CD4-positive, CD25-positive, alpha-beta regulatory T cell (primary cell): ENCODE measurements around the gene PTPRG. TPM values are rescaled to one million over a fixed set of nuclear protein-coding genes. Genes with fewer than 3 reads are reported as not detected.
"Not testable (repeated sequence)": the region's sequence is repeated elsewhere in the genome, so short reads cannot be mapped to it uniquely, and the experiment has no call there.

Experiments used
- ATAC-seq, 2 donors: fragments of 150-1000 bp; cut with Tn5 transposase; one replicate each; pipeline ENCODE4 v1.10.0; 2021; ENCODE audit warnings: low read depth in 2 of 2, moderate number of reproducible peaks in 2 of 2, moderate library complexity in 1 of 2
- DNase-seq, 3 donors: peaks; one replicate each; pipeline versions ENCODE4 v3.0.0 to v3.0.0-alpha.2; 2012 to 2022; ENCODE audit warnings: mixed read lengths in 1 of 3
- H3K27ac ChIP-seq: one replicate; pipeline ENCODE4 v1.7.0; 2013; ENCODE audit warnings: mild to moderate bottlenecking, low read length; ENCODE audit not compliant: insufficient read depth, poor library complexity, severe bottlenecking
- H3K27me3 ChIP-seq: one replicate; pipeline ENCODE4 v1.7.0; 2013; ENCODE audit warnings: low read length; ENCODE audit not compliant: control insufficient read depth, insufficient read depth
- H3K36me3 ChIP-seq: one replicate; pipeline ENCODE4 v1.7.0; 2013; ENCODE audit warnings: mild to moderate bottlenecking, low read length, moderate library complexity; ENCODE audit not compliant: control insufficient read depth, insufficient read depth
- H3K4me1 ChIP-seq: 2 replicates; pipeline ENCODE4 v1.7.0; 2013; ENCODE audit warnings: mild to moderate bottlenecking, low read length; ENCODE audit not compliant: insufficient read depth, control insufficient read depth, poor library complexity, severe bottlenecking
- H3K4me3 ChIP-seq: one replicate; pipeline ENCODE4 v1.7.0; 2013; ENCODE audit warnings: low read depth, mild to moderate bottlenecking, low read length, moderate library complexity
- H3K9me3 ChIP-seq, 2 experiments: 1 replicate in 1 of 2; 2 replicates in 1 of 2; pipeline ENCODE4 v1.7.0; 2013; ENCODE audit warnings: low read length in 2 of 2, mild to moderate bottlenecking in 1 of 2, moderate library complexity in 1 of 2; ENCODE audit not compliant: control insufficient read depth in 2 of 2
- H3K27ac Mint-ChIP-seq, 3 donors: one replicate each; pipeline ENCODE4 v1.8.0; 2020 to 2022; ENCODE audit warnings: mild to moderate bottlenecking in 3 of 3, mixed read lengths in 3 of 3, moderate library complexity in 2 of 3
- H3K27me3 Mint-ChIP-seq: one replicate; pipeline ENCODE4 v1.8.0; 2022; ENCODE audit warnings: mild to moderate bottlenecking, mixed read lengths
- H3K36me3 Mint-ChIP-seq: one replicate; pipeline ENCODE4 v1.8.0; 2020; ENCODE audit warnings: mixed read lengths
- H3K4me1 Mint-ChIP-seq, 4 donors: one replicate each; pipeline ENCODE4 v1.8.0; 2020 to 2022; ENCODE audit warnings: mixed read lengths in 4 of 4, mild to moderate bottlenecking in 1 of 4
- H3K4me3 Mint-ChIP-seq, 4 donors: one replicate each; pipeline ENCODE4 v1.8.0; 2020 to 2022; ENCODE audit warnings: mild to moderate bottlenecking in 4 of 4, mixed read lengths in 4 of 4, moderate library complexity in 3 of 4
- H3K9me3 Mint-ChIP-seq, 7 donors: one replicate each; pipeline ENCODE4 v1.8.0; 2020 to 2022; ENCODE audit warnings: mixed read lengths in 7 of 7, mild to moderate bottlenecking in 3 of 7, moderate library complexity in 2 of 7
- polyA plus RNA-seq, 4 donors: library from polyadenylated mRNA; unstranded; fragments of 300-500 nt; fragmentation: Illumina TruSeq; gene quantifications; one replicate each; pipeline ENCODE4 v1.2.3, GENCODE V29; 2021
- total RNA-seq: library from RNA; stranded (reverse); gene quantifications from one replicate; pipeline ENCODE4 v1.2.3, GENCODE V29; 2022

PTPRG gene
- total and polyA plus RNA-seq, 5 donors from 2014 or later: not detected

- no peak overlapping the region for H3K4me3 Mint-ChIP-seq
- H3K4me3 ChIP-seq: no peak overlapping the region
- no peak for DNase-seq
- no peaks in the 10 kb centered on the region for H3K9me3 ChIP-seq
- ATAC-seq: no peak
- no peaks in the 10 kb centered on the region for H3K27me3 Mint-ChIP-seq
- H3K36me3 ChIP-seq: no peaks in the 10 kb centered on the region
- no peaks in the 10 kb centered on the region for H3K27me3 ChIP-seq
- no peaks in the 10 kb centered on the region for H3K4me1 ChIP-seq
- H3K27ac ChIP-seq: no peak overlapping the region
- H3K36me3 Mint-ChIP-seq: no peaks in the 10 kb centered on the region
- no peaks in the 10 kb centered on the region for H3K4me1 Mint-ChIP-seq
- peaks cover 0 to 13% (median 2%) of the 10 kb centered on the region in 7 donors for H3K9me3 Mint-ChIP-seq
- no peak overlapping the region for H3K27ac Mint-ChIP-seq
These were observed 465.9 kb downstream of the PTPRG start for GRCh38 chr3:62027241-62027640.

GRCh38 chr3:62027796-62028195 lies 466.4 kb downstream of the PTPRG start:
- Mint-ChIP-seq H3K36me3 (no peaks in the 10 kb centered on the region), H3K4me3 (no peak overlapping the region), H3K9me3 (peaks cover 0 to 11% (median 2%) of the 10 kb centered on the region in 7 donors), H3K27ac (no peak overlapping the region), H3K27me3 (no peaks in the 10 kb centered on the region), H3K4me1 (no peaks in the 10 kb centered on the region)
- Histone ChIP-seq H3K4me3 (no peak overlapping the region), H3K36me3 (no peaks in the 10 kb centered on the region), H3K9me3 (no peaks in the 10 kb centered on the region), H3K27me3 (no peaks in the 10 kb centered on the region), H3K27ac (no peak overlapping the region), H3K4me1 (no peaks in the 10 kb centered on the region)
- ATAC-seq: no peak
- DNase-seq: no peak

GRCh38 chr3:62028236-62028635 lies 466.9 kb downstream of the PTPRG start:
- H3K27me3 Mint-ChIP-seq: no peaks in the 10 kb centered on the region
- Histone ChIP-seq H3K4me1 (no peaks in the 10 kb centered on the region), H3K27me3 (no peaks in the 10 kb centered on the region), H3K9me3 (no peaks in the 10 kb centered on the region), H3K36me3 (no peaks in the 10 kb centered on the region), H3K27ac (no peak overlapping the region), H3K4me3 (no peak overlapping the region)
- ATAC-seq: no peak
- no peaks in the 10 kb centered on the region for H3K36me3 Mint-ChIP-seq
- H3K27ac Mint-ChIP-seq: no peak overlapping the region
- peaks cover 0 to 11% (median 2%) of the 10 kb centered on the region in 7 donors for H3K9me3 Mint-ChIP-seq
- no peak for DNase-seq
- H3K4me3 Mint-ChIP-seq: no peak overlapping the region
- H3K4me1 Mint-ChIP-seq: no peaks in the 10 kb centered on the region

GRCh38 chr3:62032738-62033137 lies 471.4 kb downstream of the PTPRG start:
- no peak overlapping the region for H3K4me3 ChIP-seq
- no peaks in the 10 kb centered on the region for H3K36me3 Mint-ChIP-seq
- no peak overlapping the region for H3K27ac Mint-ChIP-seq
- peaks cover 0 to 8% (median 0%) of the 10 kb centered on the region in 7 donors for H3K9me3 Mint-ChIP-seq
- ATAC-seq (no peak), DNase-seq (no peak)
- H3K27ac ChIP-seq: no peak overlapping the region
- no peaks in the 10 kb centered on the region for H3K4me1 Mint-ChIP-seq
- no peaks in the 10 kb centered on the region for H3K27me3 ChIP-seq
- no peaks in the 10 kb centered on the region for H3K27me3 Mint-ChIP-seq
- H3K9me3 ChIP-seq: no peaks in the 10 kb centered on the region
- no peaks in the 10 kb centered on the region for H3K36me3 ChIP-seq
- H3K4me3 Mint-ChIP-seq: no peak overlapping the region
- H3K4me1 ChIP-seq: no peaks in the 10 kb centered on the region

GRCh38 chr3:62035402-62036057 lies 474.2 kb downstream of the PTPRG start:
- no peak overlapping the region for H3K4me3 Mint-ChIP-seq
- H3K36me3 Mint-ChIP-seq: no peaks in the 10 kb centered on the region

DNA sequence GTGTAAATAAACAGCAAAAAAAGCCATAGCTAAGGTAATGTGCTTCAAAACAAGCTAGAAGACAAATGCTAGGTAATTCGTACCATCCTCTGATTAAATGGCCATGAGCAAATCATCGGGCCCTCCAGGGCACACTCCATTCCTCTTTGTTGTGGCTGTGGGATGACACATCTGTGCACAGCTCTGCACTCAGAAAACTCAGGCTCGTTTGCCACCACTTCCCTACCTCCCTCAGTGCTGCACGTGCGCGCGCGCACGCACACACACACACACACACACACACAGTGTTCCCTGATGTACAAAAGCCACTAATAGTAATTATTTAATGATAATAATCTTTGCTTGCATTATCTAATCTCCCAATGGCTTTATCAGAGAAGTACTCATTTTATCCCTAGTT lies 475.4 kb downstream of the PTPRG start:
- H3K4me1 ChIP-seq: no peaks in the 10 kb centered on the region
- Mint-ChIP-seq H3K4me3 (no peak overlapping the region), H3K27me3 (no peaks in the 10 kb centered on the region), H3K4me1 (no peaks in the 10 kb centered on the region), H3K36me3 (no peaks in the 10 kb centered on the region), H3K9me3 (peaks cover 0 to 2% (median 0%) of the 10 kb centered on the region in 7 donors), H3K27ac (no peak overlapping the region)
- no peaks in the 10 kb centered on the region for H3K27me3 ChIP-seq
- H3K27ac ChIP-seq: no peak overlapping the region
- no peak overlapping the region for H3K4me3 ChIP-seq
- DNase-seq: no peak
- H3K36me3 ChIP-seq: no peaks in the 10 kb centered on the region
- H3K9me3 ChIP-seq: no peaks in the 10 kb centered on the region
- ATAC-seq: no peak

More at GRCh38 chr3:62035402-62036057, 474.2 kb downstream of the PTPRG start:
- no peak for ATAC-seq
- H3K27me3 ChIP-seq: no peaks in the 10 kb centered on the region
- no peak overlapping the region for H3K4me3 ChIP-seq
- no peaks in the 10 kb centered on the region for H3K27me3 Mint-ChIP-seq
- H3K4me1 ChIP-seq: no peaks in the 10 kb centered on the region
- H3K36me3 ChIP-seq: no peaks in the 10 kb centered on the region
- H3K9me3 Mint-ChIP-seq: peaks cover 0 to 4% (median 0%) of the 10 kb centered on the region in 7 donors
- no peak for DNase-seq
- no peaks in the 10 kb centered on the region for H3K4me1 Mint-ChIP-seq
- H3K9me3 ChIP-seq: no peaks in the 10 kb centered on the region
- no peak overlapping the region for H3K27ac ChIP-seq
- H3K27ac Mint-ChIP-seq: no peak overlapping the region

- DNase-seq, H3K27me3 ChIP-seq, ATAC-seq, H3K27ac ChIP-seq, H3K36me3 ChIP-seq, H3K4me3 Mint-ChIP-seq, H3K27me3 Mint-ChIP-seq, H3K27ac Mint-ChIP-seq, H3K4me3 ChIP-seq, H3K4me1 Mint-ChIP-seq, H3K36me3 Mint-ChIP-seq, H3K9me3 Mint-ChIP-seq, H3K9me3 ChIP-seq, H3K4me1 ChIP-seq: not testable (repeated sequence)
These were observed 477.4 kb downstream of the PTPRG start for GRCh38 chr3:62038798-62039197.

DNA sequence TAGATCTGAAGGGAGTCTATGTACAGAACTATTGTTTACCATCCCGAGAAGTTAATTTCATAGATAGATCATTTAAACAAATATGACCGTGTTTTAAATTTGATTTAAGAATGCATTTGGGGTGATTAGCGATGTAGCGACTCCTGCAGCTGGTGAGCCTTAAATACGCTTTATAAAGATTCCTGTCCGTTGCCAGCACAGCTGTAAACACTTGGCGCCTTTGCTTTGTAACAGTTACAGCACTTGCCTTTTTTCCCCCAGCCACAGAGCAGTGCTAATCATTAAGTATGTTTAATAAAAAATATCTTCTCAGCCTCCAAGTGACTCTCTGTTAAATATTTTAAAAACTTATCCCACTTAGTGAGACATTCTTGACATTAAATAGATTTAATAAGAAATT lies 478.2 kb downstream of the PTPRG start:
- Mint-ChIP-seq H3K36me3 (no peaks in the 10 kb centered on the region), H3K4me1 (no peaks in the 10 kb centered on the region), H3K27me3 (no peaks in the 10 kb centered on the region), H3K4me3 (no peak overlapping the region), H3K27ac (no peak overlapping the region), H3K9me3 (peaks cover 0 to 3% (median 0%) of the 10 kb centered on the region in 7 donors)
- Histone ChIP-seq H3K9me3 (no peaks in the 10 kb centered on the region), H3K36me3 (no peaks in the 10 kb centered on the region), H3K4me3 (no peak overlapping the region), H3K4me1 (no peaks in the 10 kb centered on the region), H3K27ac (no peak overlapping the region), H3K27me3 (no peaks in the 10 kb centered on the region)
- ATAC-seq (no peak), DNase-seq (no peak)
